Measurements from ENCODE around the gene DST.

Gene DST

DNA sequence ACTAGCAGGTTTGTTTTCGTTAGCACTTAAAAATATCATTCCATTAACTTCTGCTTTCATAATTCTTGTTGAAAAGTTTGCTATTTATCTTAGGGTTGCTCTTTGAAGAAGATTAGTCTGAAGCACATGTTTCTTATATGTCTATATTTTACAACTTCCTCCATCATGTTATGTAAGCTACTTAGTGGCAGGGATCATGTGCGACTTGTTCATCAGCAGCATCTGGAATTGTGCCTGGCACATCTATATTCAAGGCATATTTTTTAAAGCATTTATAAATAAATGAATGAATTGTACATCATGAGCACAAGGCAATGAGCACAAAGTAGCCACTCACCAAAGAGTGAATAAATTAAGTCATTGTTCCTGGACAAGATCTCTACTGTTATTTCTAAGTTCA, 208.1 kb downstream of the DST start:
- H3K79me2 ChIP-seq (ENCODE audit: low read length) = no peaks in the 10 kb centered on the region
- H3K9me3 ChIP-seq (replicated peaks; ENCODE audit: insufficient read depth, low read length) = no peaks in the 10 kb centered on the region
- H3K4me2 ChIP-seq (ENCODE audit: low read depth, low read length) = no peak overlapping the region
- no peak overlapping the region for H3K4me3 ChIP-seq (ENCODE audit: low read length)
- no peaks in the 10 kb centered on the region for H4K20me1 ChIP-seq (ENCODE audit: insufficient read depth, low read length)
- no peaks in the 10 kb centered on the region for H3K36me3 ChIP-seq (replicated peaks; ENCODE audit: insufficient read depth, low read length)
- H3K9ac ChIP-seq (ENCODE audit: low read length) = no peak overlapping the region
- no peak overlapping the region for H3K27ac ChIP-seq (ENCODE audit: low read length)
- no peak for TF ChIP-seq EZH2 (optimal IDR thresholded peaks at IDR 0.05; ENCODE audit: low read depth, low read length)
- TF ChIP-seq EZH2phosphoT487 (IDR thresholded peaks at IDR 0.05; ENCODE audit: low read length) = no peak
- TF ChIP-seq, protein P1, sequence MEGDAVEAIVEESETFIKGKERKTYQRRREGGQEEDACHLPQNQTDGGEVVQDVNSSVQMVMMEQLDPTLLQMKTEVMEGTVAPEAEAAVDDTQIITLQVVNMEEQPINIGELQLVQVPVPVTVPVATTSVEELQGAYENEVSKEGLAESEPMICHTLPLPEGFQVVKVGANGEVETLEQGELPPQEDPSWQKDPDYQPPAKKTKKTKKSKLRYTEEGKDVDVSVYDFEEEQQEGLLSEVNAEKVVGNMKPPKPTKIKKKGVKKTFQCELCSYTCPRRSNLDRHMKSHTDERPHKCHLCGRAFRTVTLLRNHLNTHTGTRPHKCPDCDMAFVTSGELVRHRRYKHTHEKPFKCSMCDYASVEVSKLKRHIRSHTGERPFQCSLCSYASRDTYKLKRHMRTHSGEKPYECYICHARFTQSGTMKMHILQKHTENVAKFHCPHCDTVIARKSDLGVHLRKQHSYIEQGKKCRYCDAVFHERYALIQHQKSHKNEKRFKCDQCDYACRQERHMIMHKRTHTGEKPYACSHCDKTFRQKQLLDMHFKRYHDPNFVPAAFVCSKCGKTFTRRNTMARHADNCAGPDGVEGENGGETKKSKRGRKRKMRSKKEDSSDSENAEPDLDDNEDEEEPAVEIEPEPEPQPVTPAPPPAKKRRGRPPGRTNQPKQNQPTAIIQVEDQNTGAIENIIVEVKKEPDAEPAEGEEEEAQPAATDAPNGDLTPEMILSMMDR (IDR thresholded peaks at IDR 0.05; ENCODE audit: low read length) = no peak
- no peak for DNase-seq
- H3K9me2 ChIP-seq (replicated peaks; ENCODE audit: insufficient read depth, low read length) = no peaks in the 10 kb centered on the region
- H2AFZ ChIP-seq (ENCODE audit: low read length) = no peak overlapping the region
- no peaks in the 10 kb centered on the region for H3K4me1 ChIP-seq (ENCODE audit: low read length)
- no peaks in the 10 kb centered on the region for H3F3A ChIP-seq (ENCODE audit: insufficient read depth, low read length)
- H3K27me3 ChIP-seq (replicated peaks; ENCODE audit: insufficient read depth, low read length) = no peaks in the 10 kb centered on the region

DNA sequence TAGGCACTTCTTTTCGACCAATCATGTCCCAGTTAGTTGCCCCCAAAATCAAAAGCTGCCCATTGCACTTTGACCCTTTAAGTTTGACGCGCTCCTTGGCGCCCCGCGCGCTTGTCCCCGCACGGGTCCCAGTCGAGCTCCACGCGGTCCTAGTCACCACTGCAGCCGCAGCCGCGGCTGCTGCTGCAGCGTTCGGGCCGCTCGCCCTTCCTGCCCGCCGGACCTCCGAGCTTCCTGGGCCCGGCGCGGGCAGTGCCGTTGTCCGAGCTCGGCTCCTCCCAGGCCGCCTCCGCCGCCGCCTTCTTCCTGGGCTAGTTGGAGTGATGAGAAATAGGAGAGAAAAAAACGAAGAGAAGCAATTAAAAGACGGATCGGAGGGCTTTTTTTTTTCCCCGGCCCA, 209.6 kb downstream of the DST start:
- no peak overlapping the region for H3K4me3 ChIP-seq (ENCODE audit: low read length)
- H3K9me2 ChIP-seq (replicated peaks; ENCODE audit: insufficient read depth, low read length) = no peaks in the 10 kb centered on the region
- H3K4me2 ChIP-seq (ENCODE audit: low read depth, low read length) = no peak overlapping the region
- no peak overlapping the region for H3K27ac ChIP-seq (ENCODE audit: low read length)
- H3K79me2 ChIP-seq (ENCODE audit: low read length) = no peaks in the 10 kb centered on the region
- no peaks in the 10 kb centered on the region for H3K27me3 ChIP-seq (replicated peaks; ENCODE audit: insufficient read depth, low read length)
- TF ChIP-seq, protein P1 (IDR thresholded peaks at IDR 0.05; ENCODE audit: low read length) = no peak
- no peak for TF ChIP-seq EZH2phosphoT487 (IDR thresholded peaks at IDR 0.05; ENCODE audit: low read length)
- TF ChIP-seq EZH2 (optimal IDR thresholded peaks at IDR 0.05; ENCODE audit: low read depth, low read length) = no peak
- H4K20me1 ChIP-seq (ENCODE audit: insufficient read depth, low read length) = no peaks in the 10 kb centered on the region
- H3K9ac ChIP-seq (ENCODE audit: low read length) = no peak overlapping the region
- H3K36me3 ChIP-seq (replicated peaks; ENCODE audit: insufficient read depth, low read length) = no peaks in the 10 kb centered on the region
- no peak for DNase-seq
- H3K9me3 ChIP-seq (replicated peaks; ENCODE audit: insufficient read depth, low read length) = no peaks in the 10 kb centered on the region
- H3F3A ChIP-seq (ENCODE audit: insufficient read depth, low read length) = no peaks in the 10 kb centered on the region
- H3K4me1 ChIP-seq (ENCODE audit: low read length) = no peaks in the 10 kb centered on the region
- no peak overlapping the region for H2AFZ ChIP-seq (ENCODE audit: low read length)

DNA sequence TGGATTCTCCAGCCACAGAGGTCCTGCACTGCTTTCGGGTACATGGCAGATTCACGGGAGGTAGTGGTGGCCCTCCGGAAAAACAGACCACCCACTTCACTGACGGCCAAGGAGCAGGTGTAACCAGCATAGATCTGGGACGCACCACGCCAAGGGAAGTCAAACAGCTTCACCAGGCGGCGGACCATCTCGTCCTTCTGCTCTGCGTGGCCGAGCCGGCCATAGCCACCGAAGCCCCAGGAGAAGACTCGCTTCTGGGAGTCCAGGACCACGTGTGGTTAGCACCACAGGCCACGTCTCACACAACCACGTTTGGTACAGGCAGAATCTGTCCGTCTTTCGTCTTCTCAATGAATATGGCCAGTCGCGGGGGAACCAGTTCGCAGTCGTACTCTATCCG, 210.5 kb downstream of the DST start:
- Histone ChIP-seq H3F3A (ENCODE audit: insufficient read depth, low read length) (no peaks in the 10 kb centered on the region), H3K4me3 (ENCODE audit: low read length) (no peak overlapping the region), H3K27ac (ENCODE audit: low read length) (no peak overlapping the region), H4K20me1 (ENCODE audit: insufficient read depth, low read length) (no peaks in the 10 kb centered on the region), H3K4me2 (ENCODE audit: low read depth, low read length) (no peak overlapping the region), H3K79me2 (ENCODE audit: low read length) (no peaks in the 10 kb centered on the region), H3K36me3 (replicated peaks; ENCODE audit: insufficient read depth, low read length) (no peaks in the 10 kb centered on the region), H3K9me3 (replicated peaks; ENCODE audit: insufficient read depth, low read length) (no peaks in the 10 kb centered on the region), H3K9ac (ENCODE audit: low read length) (no peak overlapping the region), H3K4me1 (ENCODE audit: low read length) (no peaks in the 10 kb centered on the region), H2AFZ (ENCODE audit: low read length) (no peak overlapping the region), H3K27me3 (replicated peaks; ENCODE audit: insufficient read depth, low read length) (no peaks in the 10 kb centered on the region), H3K9me2 (replicated peaks; ENCODE audit: insufficient read depth, low read length) (no peaks in the 10 kb centered on the region)
- no peak for DNase-seq
- no peak for TF ChIP-seq EZH2 (optimal IDR thresholded peaks at IDR 0.05; ENCODE audit: low read depth, low read length)
- TF ChIP-seq, protein P1 (IDR thresholded peaks at IDR 0.05; ENCODE audit: low read length) = no peak
- no peak for TF ChIP-seq EZH2phosphoT487 (IDR thresholded peaks at IDR 0.05; ENCODE audit: low read length)
